GM12878 (cell line): ENCODE measurements around the gene MCMBP. TPM values are rescaled to one million over a fixed set of nuclear protein-coding genes. Genes with fewer than 3 reads are reported as not detected.

Experiments
- ATAC-seq: fragments of 200-7000 bp; cut with Tn5 transposase; 3 replicates; pipeline ENCODE4 v1.9.1; 2020; ENCODE audit warnings: mild to moderate bottlenecking, moderate library complexity
- BruUV-seq: library from RNA; stranded (reverse); fragments of 400-500 nt; replicated peaks from 2 replicates; lab custom pipeline; 2021; lab: Mats Ljungman, UMichigan
- CTCF ChIA-PET: fragments of 300-600 bp; sonication (Branson Sonifier 250); formaldehyde crosslinking; extraction: SDS; loops from one replicate; lab custom pipeline; 2021; ENCODE audit warnings: inconsistent platforms; lab: Yijun Ruan, JAX
- POLR2A ChIA-PET: fragments of 350-600 bp; formaldehyde crosslinking; extraction: SDS; loops from one replicate; lab custom pipeline; 2021; ENCODE audit warnings: inconsistent platforms; lab: Charles Lee
- RAD21 ChIA-PET: fragments of 300-600 bp; sonication (Branson Sonifier 250); formaldehyde crosslinking; loops from one replicate; lab custom pipeline; 2023; ENCODE audit warnings: antibody characterized with exemption; ENCODE audit not compliant: unreplicated experiment; lab: Charles Lee
- SMC1A ChIA-PET: fragments of 300-600 bp; sonication (Branson Sonifier 250); formaldehyde crosslinking; loops from one replicate; lab custom pipeline; 2023; ENCODE audit not compliant: unreplicated experiment, uncharacterized antibody; lab: Charles Lee
- DNase-seq: peaks from one replicate; pipeline ENCODE4 v3.0.0-alpha.2; 2011; ENCODE audit warnings: low read depth, low spot score
- FAIRE-seq: peaks from 3 replicates; lab custom pipeline; 2011; peaks lifted over from hg19 to GRCh38; lab: Jason Lieb, UNC
- H2AFZ ChIP-seq: 2 replicates; pipeline ENCODE4 v1.6.0; 2011; ENCODE audit warnings: low read depth, low read length, control low read depth; ENCODE audit not compliant: control insufficient read depth
- H3K27ac ChIP-seq: 2 replicates; pipeline ENCODE4 v1.5.1; 2011; ENCODE audit warnings: control low read depth; ENCODE audit not compliant: control insufficient read depth, insufficient read depth
- H3K27me3 ChIP-seq, 2 experiments: replicated peaks in 1 of 2; 2 replicates each; pipeline versions ENCODE4 v1.6.0 to v1.6.1; 2011; ENCODE audit warnings: low read length in 1 of 2; ENCODE audit not compliant: control insufficient read depth in 2 of 2, insufficient read depth in 2 of 2
- H3K36me3 ChIP-seq, 2 experiments: 2 replicates each; pipeline ENCODE4 v1.5.1; 2011; ENCODE audit warnings: low read length in 1 of 2; ENCODE audit not compliant: control insufficient read depth in 2 of 2, insufficient read depth in 2 of 2
- H3K4me1 ChIP-seq: 2 replicates; pipeline ENCODE4 v1.6.1; 2011; ENCODE audit warnings: mild to moderate bottlenecking, low read length, moderate library complexity, mixed read lengths; ENCODE audit not compliant: control insufficient read depth, insufficient read depth
- H3K4me2 ChIP-seq: 2 replicates; pipeline ENCODE4 v1.6.0; 2011; ENCODE audit warnings: control low read depth; ENCODE audit not compliant: control insufficient read depth, insufficient read depth
- H3K4me3 ChIP-seq: fragments of 200-600 bp; sonication (generic); 2 replicates; pipeline ENCODE4 v1.5.1; 2016
- H3K79me2 ChIP-seq: 2 replicates; pipeline ENCODE4 v1.6.0; 2011; ENCODE audit warnings: low read length; ENCODE audit not compliant: control insufficient read depth, insufficient read depth
- H3K9ac ChIP-seq: 2 replicates; pipeline ENCODE4 v1.8.0; 2011; ENCODE audit warnings: low read length, control low read depth, mixed read lengths; ENCODE audit not compliant: control insufficient read depth, insufficient read depth
- H3K9me3 ChIP-seq: replicated peaks from 3 replicates; pipeline ENCODE4 v1.5.1; 2011; ENCODE audit warnings: mild to moderate bottlenecking, low read length; ENCODE audit not compliant: control insufficient read depth, insufficient read depth
- H4K20me1 ChIP-seq: 2 replicates; pipeline ENCODE4 v1.6.0; 2011; ENCODE audit not compliant: control insufficient read depth, insufficient read depth
- CUX1 ChIP-seq: IDR thresholded peaks from 2 replicates; pipeline ENCODE4 v1.6.1; 2012; ENCODE audit warnings: improper control_type of control experiment, low read depth, low read length; ENCODE audit not compliant: insufficient replicate concordance
- MAX ChIP-seq: IDR thresholded peaks from 2 replicates; pipeline ENCODE4 v1.6.1; 2012; ENCODE audit warnings: low read depth, low read length, improper control_type of control experiment
- MEF2B ChIP-seq: fragments of 450-650 bp; IDR thresholded peaks from 2 replicates; pipeline ENCODE4 v1.6.1; 2018; ENCODE audit warnings: mild to moderate bottlenecking, moderate library complexity; ENCODE audit not compliant: partially characterized antibody, poor library complexity, severe bottlenecking
- NR2C1 ChIP-seq: fragments of 450-650 bp; IDR thresholded peaks from 2 replicates; pipeline ENCODE4 v1.6.1; 2017; ENCODE audit warnings: antibody characterized with exemption, mild to moderate bottlenecking, moderate library complexity
- SIX5 ChIP-seq: IDR thresholded peaks from 2 replicates; pipeline ENCODE4 v1.6.1; 2011; ENCODE audit warnings: mild to moderate bottlenecking, low read depth, low read length, moderate library complexity; ENCODE audit not compliant: severe bottlenecking
- ZBED1 ChIP-seq: IDR thresholded peaks from 2 replicates; pipeline ENCODE4 v1.6.1; 2016; ENCODE audit warnings: borderline replicate concordance
- WGBS: methylation state at CpG from one replicate; pipeline ENCODE4 v1.1.6; 2016; ENCODE audit warnings: low lambda C conversion rate; ENCODE audit not compliant: insufficient replicate concordance, insufficient coverage; ENCODE audit errors: missing lambda C conversion rate; 5-methylcytosine and 5-hydroxymethylcytosine counted together
- in situ Hi-C: fragments of 300-500 bp; cut with MboI; formaldehyde crosslinking; loops from 9 replicates; pipeline ENCODE4 v1.14.3; 2018; ENCODE audit warnings: mixed read lengths
- intact Hi-C: fragments of 100-400 bp; cut with micrococcal nuclease; formaldehyde crosslinking; loops from one replicate; pipeline ENCODE4 v1.14.2; 2022; ENCODE audit not compliant: unreplicated experiment
- polyA plus RNA-seq, 11 experiments: library from polyadenylated mRNA; depleted of rRNA in 4 of 11; unstranded in 6 of 11; stranded (reverse) in 5 of 11; fragments of >200 nt; fragmentation: Nextera tagmentation in 4 of 11; fragmentation: Illumina TruSeq in 1 of 11; extraction: Ambion mirVana in 4 of 11; extraction: Trizol in 1 of 11; gene quantifications; 1 replicate in 1 of 11; 2 replicates in 10 of 11; pipeline versions ENCODE4 v1.2.1 to v1.2.3, GENCODE V29; 2011 to 2016; ENCODE audit warnings: inconsistent platforms in 2 of 11, missing spikeins in 2 of 11, low read depth in 1 of 11
- total RNA-seq, 4 experiments: library from RNA; depleted of rRNA in 3 of 4; stranded (reverse); fragments of >200 nt in 3 of 4; fragmentation: Illumina TruSeq in 1 of 4; extraction: Trizol in 1 of 4; gene quantifications; 2 replicates each; pipeline versions ENCODE4 v1.2.1 to v1.2.3, GENCODE V29; 2013 to 2021
- TF ChIP-seq, protein P1 (sequence below): fragments of 450-650 bp; IDR thresholded peaks from 2 replicates; pipeline ENCODE4 v1.6.1; 2014; ENCODE audit warnings: mild to moderate bottlenecking

MCMBP gene
- total and polyA plus RNA-seq, 10 of the 15 experiments (the other 5 are each of a cell fraction or from before 2014, with no cell fraction given): 7.6 to 93.1 (median 75.7) TPM

DNA sequence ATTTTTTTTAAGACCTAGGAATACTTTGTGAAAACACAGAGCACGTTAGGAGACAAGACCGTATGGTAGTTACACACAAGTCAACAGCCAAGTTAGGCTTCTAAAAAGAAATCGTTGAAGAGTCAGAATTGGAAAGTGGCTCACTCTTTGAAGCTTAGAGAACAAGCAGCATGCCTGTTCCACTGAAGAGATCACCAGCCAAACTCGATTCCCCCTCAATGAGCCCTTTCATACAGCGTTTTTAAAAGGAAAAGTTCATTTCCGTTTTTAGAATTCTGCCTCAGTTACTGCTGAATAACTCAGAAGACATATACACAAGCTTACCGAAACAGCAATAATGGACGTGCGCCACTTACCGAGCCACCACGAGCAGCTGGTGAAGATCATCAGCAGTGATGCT is 41.0 kb downstream of the MCMBP start:
- FAIRE-seq (no peak), ATAC-seq (no peak), DNase-seq (no peak)
- TF ChIP-seq, protein P1, sequence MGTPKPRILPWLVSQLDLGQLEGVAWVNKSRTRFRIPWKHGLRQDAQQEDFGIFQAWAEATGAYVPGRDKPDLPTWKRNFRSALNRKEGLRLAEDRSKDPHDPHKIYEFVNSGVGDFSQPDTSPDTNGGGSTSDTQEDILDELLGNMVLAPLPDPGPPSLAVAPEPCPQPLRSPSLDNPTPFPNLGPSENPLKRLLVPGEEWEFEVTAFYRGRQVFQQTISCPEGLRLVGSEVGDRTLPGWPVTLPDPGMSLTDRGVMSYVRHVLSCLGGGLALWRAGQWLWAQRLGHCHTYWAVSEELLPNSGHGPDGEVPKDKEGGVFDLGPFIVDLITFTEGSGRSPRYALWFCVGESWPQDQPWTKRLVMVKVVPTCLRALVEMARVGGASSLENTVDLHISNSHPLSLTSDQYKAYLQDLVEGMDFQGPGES: no peak
- no peak for TF ChIP-seq MAX
- TF ChIP-seq SIX5: no peak
- TF ChIP-seq CUX1: no peak
- TF ChIP-seq ZBED1: no peak
- TF ChIP-seq NR2C1: no peak
- no peak for TF ChIP-seq MEF2B
- Histone ChIP-seq H2AFZ (no peak overlapping the region), H3K9me3 (no peaks in the 10 kb centered on the region), H3K27me3 (no peaks in the 10 kb centered on the region), H3K36me3 (peaks cover 6 to 43% of the 10 kb centered on the region in 2 experiments), H3K4me1 (no peaks in the 10 kb centered on the region), H3K4me3 (no peak overlapping the region), H3K9ac (no peak overlapping the region), H3K4me2 (no peak overlapping the region), H4K20me1 (no peaks in the 10 kb centered on the region), H3K27ac (no peak overlapping the region), H3K79me2 (no peaks in the 10 kb centered on the region)
- WGBS: 96% methylated on average over 11 of the region's 11 CpGs
- SMC1A ChIA-PET: interaction anchor here (0.8 to 3.1 kb wide), 6 partner anchors 28 to 144 kb away, joined by 4 to 15 read pairs (median 8); no protein-coding TSS in a partner anchor
- intact Hi-C loops: no loop called here
- no TSS peak for BruUV-seq
- POLR2A ChIA-PET: interaction anchor here (1.2 kb wide), 1 partner anchor 81 kb away, joined by 3 read pairs; no protein-coding TSS in a partner anchor
- in situ Hi-C loops: no loop called here
- CTCF ChIA-PET: interaction anchor here (0.9 to 5.9 kb wide), 7 partner anchors 22 to 145 kb away, joined by 3 to 37 read pairs (median 3); no protein-coding TSS in a partner anchor
- RAD21 ChIA-PET: interaction anchor here (2.2 to 3.7 kb wide), 2 partner anchors 28 to 81 kb away, joined by 6 to 12 read pairs; no protein-coding TSS in a partner anchor
